Measurements from ENCODE around the gene FAT3.

FAT3 gene

GRCh38 chr11:92224407-92225124 lies at the start of gene FAT3:
Gene FAT3, plus strand, starts transcription at chr11:92224818. Its CDS starts 127,295 bp downstream, at chr11:92352113.
- Histone ChIP-seq H3K27me3 (ENCODE audit: control insufficient read depth, insufficient read depth, low read length) (peaks cover 41% of the 10 kb centered on the region), H3K4me3 (ENCODE audit: low read depth, low read length) (peak within 1 kb of the TSS; percentile 88), H3K4me1 (ENCODE audit: control insufficient read depth, insufficient read depth, low read length) (peaks cover 55% of the 10 kb centered on the region), H3K27ac (ENCODE audit: low read depth, low read length) (peak within 1 kb of the TSS; percentile 50), H3K9me3 (ENCODE audit: control insufficient read depth, insufficient read depth, low read length) (peaks cover 4% of the 10 kb centered on the region; the same call in 1 of the 2 replicates), H3K9ac (ENCODE audit: low read depth, low read length) (peak within 1 kb of the TSS; percentile 51; the same call in 1 of the 2 replicates), H3K36me3 (ENCODE audit: control insufficient read depth, insufficient read depth, low read length) (no peaks in the 10 kb centered on the region)

- H3K36me3 ChIP-seq (ENCODE audit: control insufficient read depth, insufficient read depth, low read length) = no peaks in the 10 kb centered on the region
- peaks cover 12% of the 10 kb centered on the region for H3K4me1 ChIP-seq (ENCODE audit: control insufficient read depth, insufficient read depth, low read length)
- H3K9ac ChIP-seq (ENCODE audit: low read depth, low read length) = no peak overlapping the region
- no peak overlapping the region for H3K4me3 ChIP-seq (ENCODE audit: low read depth, low read length)
- no peaks in the 10 kb centered on the region for H3K27me3 ChIP-seq (ENCODE audit: control insufficient read depth, insufficient read depth, low read length)
- H3K9me3 ChIP-seq (ENCODE audit: control insufficient read depth, insufficient read depth, low read length) = no peaks in the 10 kb centered on the region
- H3K27ac ChIP-seq (ENCODE audit: low read depth, low read length) = no peak overlapping the region
Measured at GRCh38 chr11:92179017-92179670, 45.5 kb upstream of the FAT3 start.

DNA sequence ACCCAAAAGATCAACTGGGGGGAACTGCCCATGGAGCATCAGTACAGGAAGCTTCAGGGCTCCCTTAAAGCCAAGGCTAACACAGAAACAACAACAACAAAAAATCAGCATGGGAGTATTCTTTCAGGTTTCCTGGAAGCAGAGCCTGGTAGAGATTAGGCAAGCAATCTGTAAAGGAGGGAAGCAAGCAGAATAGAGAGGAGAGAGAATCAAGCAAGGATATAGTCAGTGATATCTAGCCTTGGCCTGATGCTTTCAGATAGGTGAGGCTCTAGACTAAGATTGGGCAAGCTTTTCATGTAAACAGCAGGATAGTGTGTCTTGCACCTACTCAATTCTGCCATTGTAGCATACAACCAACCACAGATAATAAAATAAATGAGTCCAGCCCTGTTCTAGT lies 44.4 kb upstream of the FAT3 start:
- H3K9ac ChIP-seq (ENCODE audit: low read depth, low read length) = peak overlapping the region; percentile 9; the same call in 1 of the 2 replicates
- H3K27ac ChIP-seq (ENCODE audit: low read depth, low read length) = peak overlapping the region; percentile 24
- H3K4me1 ChIP-seq (ENCODE audit: control insufficient read depth, insufficient read depth, low read length) = peaks cover 12% of the 10 kb centered on the region
- H3K9me3 ChIP-seq (ENCODE audit: control insufficient read depth, insufficient read depth, low read length) = no peaks in the 10 kb centered on the region
- no peaks in the 10 kb centered on the region for H3K36me3 ChIP-seq (ENCODE audit: control insufficient read depth, insufficient read depth, low read length)
- H3K4me3 ChIP-seq (ENCODE audit: low read depth, low read length) = no peak overlapping the region
- no peaks in the 10 kb centered on the region for H3K27me3 ChIP-seq (ENCODE audit: control insufficient read depth, insufficient read depth, low read length)

- no peak overlapping the region for H3K4me3 ChIP-seq (ENCODE audit: low read depth, low read length)
- H3K9me3 ChIP-seq (ENCODE audit: control insufficient read depth, insufficient read depth, low read length) = no peaks in the 10 kb centered on the region
- peak overlapping the region; percentile 9; the same call in 1 of the 2 replicates for H3K9ac ChIP-seq (ENCODE audit: low read depth, low read length)
- H3K4me1 ChIP-seq (ENCODE audit: control insufficient read depth, insufficient read depth, low read length) = peaks cover 12% of the 10 kb centered on the region
- H3K27me3 ChIP-seq (ENCODE audit: control insufficient read depth, insufficient read depth, low read length) = no peaks in the 10 kb centered on the region
- peak overlapping the region; percentile 24 for H3K27ac ChIP-seq (ENCODE audit: low read depth, low read length)
- no peaks in the 10 kb centered on the region for H3K36me3 ChIP-seq (ENCODE audit: control insufficient read depth, insufficient read depth, low read length)
Measured at GRCh38 chr11:92180664-92181251, 43.9 kb upstream of the FAT3 start.

- no peak overlapping the region for H3K27ac ChIP-seq (ENCODE audit: low read depth, low read length)
- no peaks in the 10 kb centered on the region for H3K9me3 ChIP-seq (ENCODE audit: control insufficient read depth, insufficient read depth, low read length)
- no peaks in the 10 kb centered on the region for H3K27me3 ChIP-seq (ENCODE audit: control insufficient read depth, insufficient read depth, low read length)
- H3K4me3 ChIP-seq (ENCODE audit: low read depth, low read length) = no peak overlapping the region
- no peak overlapping the region for H3K9ac ChIP-seq (ENCODE audit: low read depth, low read length)
- H3K36me3 ChIP-seq (ENCODE audit: control insufficient read depth, insufficient read depth, low read length) = no peaks in the 10 kb centered on the region
- H3K4me1 ChIP-seq (ENCODE audit: control insufficient read depth, insufficient read depth, low read length) = no peaks in the 10 kb centered on the region
Measured at GRCh38 chr11:92190535-92191206, 33.9 kb upstream of the FAT3 start.

DNA sequence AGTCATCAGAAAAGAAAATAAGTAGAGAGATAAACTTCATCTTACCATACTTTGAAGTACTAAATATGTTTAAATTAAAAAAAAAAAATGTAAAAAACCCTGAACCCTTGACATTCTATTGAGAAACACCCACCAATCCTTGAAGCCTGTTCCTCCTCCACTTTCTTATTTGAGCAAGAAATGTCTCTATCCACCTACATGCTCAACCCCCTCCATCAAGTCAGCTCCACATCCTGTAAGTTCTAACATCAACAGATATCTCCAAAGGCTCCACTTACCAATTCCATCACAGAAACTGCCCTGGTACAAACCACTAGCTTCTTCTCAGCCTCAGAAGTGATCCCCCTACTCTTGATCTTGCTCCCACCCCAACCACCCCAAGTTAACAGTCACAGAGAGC lies 32.5 kb upstream of the FAT3 start:
- H3K4me3 ChIP-seq (ENCODE audit: low read depth, low read length) = no peak overlapping the region
- no peaks in the 10 kb centered on the region for H3K4me1 ChIP-seq (ENCODE audit: control insufficient read depth, insufficient read depth, low read length)
- no peaks in the 10 kb centered on the region for H3K9me3 ChIP-seq (ENCODE audit: control insufficient read depth, insufficient read depth, low read length)
- no peak overlapping the region for H3K27ac ChIP-seq (ENCODE audit: low read depth, low read length)
- H3K27me3 ChIP-seq (ENCODE audit: control insufficient read depth, insufficient read depth, low read length) = no peaks in the 10 kb centered on the region
- H3K36me3 ChIP-seq (ENCODE audit: control insufficient read depth, insufficient read depth, low read length) = no peaks in the 10 kb centered on the region
- H3K9ac ChIP-seq (ENCODE audit: low read depth, low read length) = no peak overlapping the region

DNA sequence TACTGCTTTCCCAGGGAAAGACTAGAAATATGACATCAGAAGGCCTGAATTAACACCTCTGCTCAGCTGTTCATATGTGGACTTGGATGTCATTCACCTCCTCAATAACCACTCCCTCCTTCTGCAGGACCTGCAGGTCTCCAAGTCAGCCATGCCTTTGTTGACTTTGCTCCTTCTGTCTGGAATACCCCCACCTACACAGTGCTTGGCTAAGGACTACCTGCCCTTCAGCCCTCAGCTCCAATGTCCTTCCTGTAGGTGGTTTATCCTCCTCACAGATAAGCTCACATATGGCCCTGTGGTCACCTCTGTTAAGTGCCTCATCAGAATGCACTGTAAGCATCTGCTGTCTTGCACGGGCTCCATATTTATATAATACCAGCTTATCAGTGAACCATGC lies 26.4 kb upstream of the FAT3 start:
- H3K27ac ChIP-seq (ENCODE audit: low read depth, low read length) = no peak overlapping the region
- no peaks in the 10 kb centered on the region for H3K9me3 ChIP-seq (ENCODE audit: control insufficient read depth, insufficient read depth, low read length)
- H3K9ac ChIP-seq (ENCODE audit: low read depth, low read length) = no peak overlapping the region
- no peaks in the 10 kb centered on the region for H3K27me3 ChIP-seq (ENCODE audit: control insufficient read depth, insufficient read depth, low read length)
- no peaks in the 10 kb centered on the region for H3K4me1 ChIP-seq (ENCODE audit: control insufficient read depth, insufficient read depth, low read length)
- no peaks in the 10 kb centered on the region for H3K36me3 ChIP-seq (ENCODE audit: control insufficient read depth, insufficient read depth, low read length)
- no peak overlapping the region for H3K4me3 ChIP-seq (ENCODE audit: low read depth, low read length)

- Histone ChIP-seq H3K9me3 (ENCODE audit: control insufficient read depth, insufficient read depth, low read length) (no peaks in the 10 kb centered on the region), H3K4me1 (ENCODE audit: control insufficient read depth, insufficient read depth, low read length) (no peaks in the 10 kb centered on the region), H3K27ac (ENCODE audit: low read depth, low read length) (no peak overlapping the region), H3K4me3 (ENCODE audit: low read depth, low read length) (no peak overlapping the region), H3K27me3 (ENCODE audit: control insufficient read depth, insufficient read depth, low read length) (no peaks in the 10 kb centered on the region), H3K36me3 (ENCODE audit: control insufficient read depth, insufficient read depth, low read length) (no peaks in the 10 kb centered on the region), H3K9ac (ENCODE audit: low read depth, low read length) (no peak overlapping the region)
Measured at GRCh38 chr11:92199991-92200390, 24.6 kb upstream of the FAT3 start.

DNA sequence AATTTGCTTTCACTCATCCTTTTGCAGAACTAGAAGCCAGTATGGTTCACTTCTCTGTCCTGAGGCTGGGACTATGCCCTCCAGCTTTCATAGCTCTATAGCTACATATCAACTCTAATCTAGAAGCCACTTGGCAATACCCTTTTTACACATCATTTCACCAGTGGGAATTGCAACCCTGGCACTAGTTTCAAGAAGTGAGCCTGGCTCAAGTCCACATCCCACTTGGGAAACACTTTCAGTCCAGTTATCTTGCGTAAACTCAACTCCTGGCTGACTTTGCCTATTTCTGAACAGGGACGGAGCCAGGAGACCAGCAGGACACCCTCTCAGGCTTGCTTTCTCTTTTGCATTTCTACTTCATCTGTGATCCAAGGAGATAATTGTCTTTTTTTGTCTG lies 19.9 kb upstream of the FAT3 start:
- H3K4me1 ChIP-seq (ENCODE audit: control insufficient read depth, insufficient read depth, low read length) = peaks cover 13% of the 10 kb centered on the region
- no peaks in the 10 kb centered on the region for H3K36me3 ChIP-seq (ENCODE audit: control insufficient read depth, insufficient read depth, low read length)
- H3K27ac ChIP-seq (ENCODE audit: low read depth, low read length) = no peak overlapping the region
- no peak overlapping the region for H3K9ac ChIP-seq (ENCODE audit: low read depth, low read length)
- no peaks in the 10 kb centered on the region for H3K27me3 ChIP-seq (ENCODE audit: control insufficient read depth, insufficient read depth, low read length)
- H3K9me3 ChIP-seq (ENCODE audit: control insufficient read depth, insufficient read depth, low read length) = no peaks in the 10 kb centered on the region
- no peak overlapping the region for H3K4me3 ChIP-seq (ENCODE audit: low read depth, low read length)

DNA sequence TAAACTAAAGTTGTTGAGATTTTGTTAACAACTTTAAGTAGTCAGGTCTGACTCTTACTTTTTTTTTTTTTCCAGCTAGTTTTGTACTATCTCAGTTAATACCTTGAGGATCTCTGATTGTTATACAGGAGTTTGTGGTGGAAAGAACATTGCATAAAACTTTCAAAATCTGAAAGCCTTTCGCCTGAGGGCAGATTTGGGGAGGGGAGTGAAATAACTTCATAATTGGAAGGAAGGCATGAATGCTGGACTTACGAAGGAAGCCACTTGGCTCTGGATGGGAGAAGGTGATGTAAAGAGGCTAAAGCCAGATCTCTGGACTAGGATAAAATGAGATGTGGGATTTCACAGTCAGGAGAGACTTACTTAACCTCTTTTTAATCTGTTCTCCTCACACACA lies 18.2 kb upstream of the FAT3 start:
- H3K9me3 ChIP-seq (ENCODE audit: control insufficient read depth, insufficient read depth, low read length) = no peaks in the 10 kb centered on the region
- peaks cover 13% of the 10 kb centered on the region for H3K4me1 ChIP-seq (ENCODE audit: control insufficient read depth, insufficient read depth, low read length)
- no peaks in the 10 kb centered on the region for H3K27me3 ChIP-seq (ENCODE audit: control insufficient read depth, insufficient read depth, low read length)
- H3K36me3 ChIP-seq (ENCODE audit: control insufficient read depth, insufficient read depth, low read length) = no peaks in the 10 kb centered on the region
- H3K4me3 ChIP-seq (ENCODE audit: low read depth, low read length) = no peak overlapping the region
- no peak overlapping the region for H3K27ac ChIP-seq (ENCODE audit: low read depth, low read length)
- no peak overlapping the region for H3K9ac ChIP-seq (ENCODE audit: low read depth, low read length)
